ENCODE measurements around the gene FRAT2. TPM values are rescaled to one million over a fixed set of nuclear protein-coding genes. Genes with fewer than 3 reads are reported as not detected.

The FRAT2 gene
- total RNA-seq, 1 donor from 2014 or later = 8.9 TPM

DNA sequence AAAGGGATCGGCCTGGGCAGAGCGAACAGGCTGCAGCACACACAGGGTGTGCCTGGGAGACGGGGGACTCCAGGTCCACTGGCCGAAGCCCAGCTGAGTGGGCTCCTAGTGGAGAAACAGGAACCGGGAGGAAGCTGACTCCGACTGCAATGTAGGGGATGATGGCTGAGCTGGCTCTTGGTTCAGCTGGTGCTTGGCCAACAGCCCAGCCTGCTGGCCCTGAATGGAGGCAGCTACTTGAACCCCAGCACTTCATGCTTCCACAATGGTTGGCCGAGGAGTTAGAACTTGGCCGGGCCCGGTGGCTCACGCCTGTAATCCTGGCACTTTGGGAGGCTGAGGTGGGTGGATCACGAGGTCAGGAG is 27.0 kb upstream of the FRAT2 start:
- Mint-ChIP-seq H3K4me3 (no peak overlapping the region), H3K36me3 (peaks cover 31% of the 10 kb centered on the region), H3K4me1 (no peaks in the 10 kb centered on the region), H3K9me3 (no peaks in the 10 kb centered on the region), H3K27me3 (ENCODE audit: low read depth) (no peaks in the 10 kb centered on the region), H3K27ac (no peak overlapping the region)
- TF ChIP-seq, protein P1, sequence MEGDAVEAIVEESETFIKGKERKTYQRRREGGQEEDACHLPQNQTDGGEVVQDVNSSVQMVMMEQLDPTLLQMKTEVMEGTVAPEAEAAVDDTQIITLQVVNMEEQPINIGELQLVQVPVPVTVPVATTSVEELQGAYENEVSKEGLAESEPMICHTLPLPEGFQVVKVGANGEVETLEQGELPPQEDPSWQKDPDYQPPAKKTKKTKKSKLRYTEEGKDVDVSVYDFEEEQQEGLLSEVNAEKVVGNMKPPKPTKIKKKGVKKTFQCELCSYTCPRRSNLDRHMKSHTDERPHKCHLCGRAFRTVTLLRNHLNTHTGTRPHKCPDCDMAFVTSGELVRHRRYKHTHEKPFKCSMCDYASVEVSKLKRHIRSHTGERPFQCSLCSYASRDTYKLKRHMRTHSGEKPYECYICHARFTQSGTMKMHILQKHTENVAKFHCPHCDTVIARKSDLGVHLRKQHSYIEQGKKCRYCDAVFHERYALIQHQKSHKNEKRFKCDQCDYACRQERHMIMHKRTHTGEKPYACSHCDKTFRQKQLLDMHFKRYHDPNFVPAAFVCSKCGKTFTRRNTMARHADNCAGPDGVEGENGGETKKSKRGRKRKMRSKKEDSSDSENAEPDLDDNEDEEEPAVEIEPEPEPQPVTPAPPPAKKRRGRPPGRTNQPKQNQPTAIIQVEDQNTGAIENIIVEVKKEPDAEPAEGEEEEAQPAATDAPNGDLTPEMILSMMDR (IDR thresholded peaks at IDR 0.05; ENCODE audit: unreplicated experiment) = no peak
- DNase-seq (ENCODE audit: low spot score in 2 of 2, unreplicated experiment in 2 of 2) = no peak

DNA sequence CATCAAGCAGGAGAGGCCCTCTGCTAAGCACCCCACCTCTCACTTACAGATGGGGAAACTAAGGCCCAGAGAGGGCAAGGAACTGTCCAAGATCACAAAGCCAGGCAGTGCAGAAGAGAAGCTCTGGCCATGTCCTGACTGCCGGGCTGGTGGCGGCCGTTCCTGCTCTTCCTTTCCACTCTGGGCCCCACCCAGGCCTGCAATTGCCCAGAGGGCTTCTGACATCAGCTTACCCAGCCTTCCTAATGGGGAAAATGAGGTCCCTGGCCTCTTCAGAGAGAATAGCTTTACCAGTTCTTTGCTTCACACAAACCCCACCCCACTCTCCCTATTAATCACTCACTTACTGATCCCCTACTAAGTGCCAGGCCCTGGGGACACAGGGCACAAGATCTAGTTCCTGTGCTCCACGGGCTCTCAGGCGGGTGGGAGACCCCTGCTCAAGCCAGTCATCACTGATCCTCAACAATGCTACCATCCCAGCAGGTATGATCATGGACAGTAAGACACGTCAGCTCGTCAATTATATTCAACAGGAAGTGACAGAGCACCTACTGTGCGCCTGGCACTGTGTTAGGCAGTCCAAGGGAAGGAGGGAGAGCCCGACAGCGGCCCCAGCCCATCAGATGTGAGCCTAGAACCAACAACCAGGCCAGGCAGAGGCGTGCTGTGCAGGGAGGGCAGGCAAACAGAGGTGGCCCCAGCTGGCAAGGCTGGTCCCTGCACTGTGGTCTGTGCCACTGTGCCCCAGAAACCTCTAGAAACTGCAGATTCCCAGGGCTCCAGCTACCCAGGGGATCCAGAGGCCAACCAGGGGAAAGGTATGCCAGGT is 26.4 kb upstream of the FRAT2 start:
- H3K27me3 Mint-ChIP-seq (ENCODE audit: low read depth) = no peaks in the 10 kb centered on the region
- no peak overlapping the region for H3K27ac Mint-ChIP-seq
- H3K9me3 Mint-ChIP-seq = no peaks in the 10 kb centered on the region
- H3K36me3 Mint-ChIP-seq = peaks cover 37% of the 10 kb centered on the region
- no peaks in the 10 kb centered on the region for H3K4me1 Mint-ChIP-seq
- no peak overlapping the region for H3K4me3 Mint-ChIP-seq
- DNase-seq (ENCODE audit: low spot score in 2 of 2, unreplicated experiment in 2 of 2) = no peak
- TF ChIP-seq, protein P1 (IDR thresholded peaks at IDR 0.05; ENCODE audit: unreplicated experiment) = no peak

DNA sequence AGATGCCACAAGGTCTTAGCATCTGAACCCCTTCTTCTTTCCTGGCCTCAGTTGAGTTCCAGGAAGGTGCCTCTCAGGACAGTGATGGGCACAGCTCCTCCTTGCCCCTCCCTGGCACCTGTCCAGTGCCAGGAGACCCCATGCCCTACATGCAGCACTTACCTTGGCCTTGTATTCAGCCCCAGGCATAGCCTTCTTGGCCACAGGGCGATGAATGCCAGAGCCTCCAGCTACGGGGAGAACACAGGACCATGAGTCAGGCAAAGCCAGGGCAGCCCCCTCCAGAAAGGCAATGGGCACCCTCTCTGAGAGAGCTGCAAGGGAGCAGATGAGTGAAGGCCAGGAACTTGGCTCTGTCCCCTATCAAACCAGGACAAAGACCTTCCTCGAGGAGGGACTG is 24.3 kb upstream of the FRAT2 start:
- Mint-ChIP-seq H3K4me1 (no peaks in the 10 kb centered on the region), H3K27me3 (ENCODE audit: low read depth) (no peaks in the 10 kb centered on the region), H3K9me3 (no peaks in the 10 kb centered on the region), H3K4me3 (no peak overlapping the region), H3K27ac (no peak overlapping the region), H3K36me3 (peaks cover 26% of the 10 kb centered on the region)
- TF ChIP-seq, protein P1 (IDR thresholded peaks at IDR 0.05; ENCODE audit: unreplicated experiment) = no peak
- DNase-seq (ENCODE audit: low spot score in 2 of 2, unreplicated experiment in 2 of 2) = no peak

DNA sequence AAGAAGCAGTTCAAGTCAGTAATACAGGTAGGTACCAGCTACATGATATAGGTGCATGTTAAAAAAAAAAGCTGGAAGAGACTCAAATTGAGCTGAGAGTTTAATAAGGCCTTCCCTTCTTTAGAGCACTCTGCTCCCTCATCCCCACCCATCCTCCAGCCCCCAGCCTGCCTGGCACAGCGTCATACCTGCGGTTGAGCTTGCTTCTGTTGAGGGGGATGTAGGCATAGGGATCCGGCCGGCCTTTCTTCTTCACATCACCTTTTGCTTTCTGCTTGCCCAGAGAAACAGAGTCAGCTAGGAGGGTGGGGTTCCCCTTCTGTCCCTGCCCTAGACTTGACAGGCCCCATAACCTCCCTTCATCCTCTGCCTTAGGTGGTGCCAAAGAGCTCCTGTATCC is 23.8 kb upstream of the FRAT2 start:
- DNase-seq (ENCODE audit: low spot score in 2 of 2, unreplicated experiment in 2 of 2) = no peak
- Mint-ChIP-seq H3K4me1 (no peaks in the 10 kb centered on the region), H3K36me3 (peaks cover 22% of the 10 kb centered on the region), H3K27me3 (ENCODE audit: low read depth) (no peaks in the 10 kb centered on the region), H3K4me3 (no peak overlapping the region), H3K9me3 (no peaks in the 10 kb centered on the region), H3K27ac (no peak overlapping the region)
- TF ChIP-seq, protein P1 (IDR thresholded peaks at IDR 0.05; ENCODE audit: unreplicated experiment) = no peak

DNA sequence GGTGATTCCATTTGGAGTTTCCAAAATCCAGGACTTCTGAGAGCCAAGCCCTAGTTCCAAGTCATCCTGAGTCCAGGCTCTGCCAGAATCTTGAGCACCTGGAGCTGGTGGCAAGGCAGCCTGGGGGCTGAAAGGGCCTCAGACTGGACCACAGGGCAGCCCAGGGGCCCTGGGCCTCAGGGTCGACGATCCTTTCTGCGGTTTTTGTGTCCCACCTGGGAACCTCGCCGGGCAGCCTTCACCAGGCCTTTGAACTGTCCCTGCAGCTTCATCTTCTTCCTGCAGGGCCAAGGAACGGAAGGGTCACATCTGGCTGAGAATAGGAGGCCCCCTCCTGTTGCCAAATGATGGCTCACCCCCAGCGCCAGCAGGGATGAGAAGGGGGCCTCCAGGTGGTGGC is 22.4 kb upstream of the FRAT2 start:
- Mint-ChIP-seq H3K36me3 (peaks cover 18% of the 10 kb centered on the region), H3K9me3 (no peaks in the 10 kb centered on the region), H3K4me1 (no peaks in the 10 kb centered on the region), H3K4me3 (no peak overlapping the region), H3K27ac (no peak overlapping the region), H3K27me3 (ENCODE audit: low read depth) (no peaks in the 10 kb centered on the region)
- DNase-seq (ENCODE audit: low spot score in 2 of 2, unreplicated experiment in 2 of 2) = no peak
- TF ChIP-seq, protein P1 (IDR thresholded peaks at IDR 0.05; ENCODE audit: unreplicated experiment) = no peak

Data from mesothelial cell of epicardium (in vitro differentiated cells).